ENCODE data around the gene EDAR.

Gene EDAR

DNA sequence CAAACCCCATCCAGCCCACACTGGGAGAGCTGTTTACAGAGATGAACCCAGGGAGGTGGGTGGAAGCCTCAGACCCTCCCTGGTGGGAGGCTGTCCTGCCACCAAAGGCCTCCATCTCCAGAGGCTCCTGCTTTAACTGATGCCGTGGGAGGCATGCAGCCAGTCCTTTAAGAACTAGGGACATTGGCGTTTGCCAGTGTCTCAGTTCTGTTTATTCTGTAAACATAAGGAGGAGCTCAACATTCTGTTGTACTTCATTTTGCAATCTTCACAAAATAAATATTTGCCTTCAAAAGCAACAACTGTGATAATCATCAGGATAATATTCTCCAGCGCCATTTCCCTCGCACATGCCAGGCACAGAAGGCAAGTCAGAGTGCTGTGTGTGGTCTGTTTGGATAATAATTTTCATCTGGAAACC is 6.8 kb downstream of the EDAR start:
- Mint-ChIP-seq H3K27ac (no peak overlapping the region), H3K4me3 (no peak overlapping the region), H3K9me3 (no peaks in the 10 kb centered on the region), H3K27me3 (peaks cover 19% of the 10 kb centered on the region), H3K36me3 (no peaks in the 10 kb centered on the region), H3K4me1 (no peaks in the 10 kb centered on the region)
- no peak for ATAC-seq

DNA sequence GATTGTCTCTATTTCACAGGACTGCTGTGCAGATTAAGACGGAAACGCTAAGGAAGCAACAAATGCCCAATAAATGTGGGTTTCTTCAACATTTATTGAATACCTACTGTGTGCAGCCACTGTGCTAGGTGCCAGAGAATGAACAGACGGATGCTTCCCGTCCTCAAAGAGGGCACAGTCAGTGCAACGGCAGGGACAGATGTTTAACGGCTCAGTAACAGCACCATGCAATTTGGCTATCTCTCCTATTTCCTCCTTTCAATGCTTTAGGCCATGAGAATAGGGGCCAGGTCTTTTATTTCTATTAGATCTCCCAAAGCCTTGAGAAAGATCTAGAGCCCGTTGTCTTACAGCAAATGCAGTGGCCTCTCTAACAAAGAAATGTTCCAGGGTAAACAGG is 7.2 kb downstream of the EDAR start:
- ATAC-seq: no peak
- H3K9me3 Mint-ChIP-seq: no peaks in the 10 kb centered on the region

DNA sequence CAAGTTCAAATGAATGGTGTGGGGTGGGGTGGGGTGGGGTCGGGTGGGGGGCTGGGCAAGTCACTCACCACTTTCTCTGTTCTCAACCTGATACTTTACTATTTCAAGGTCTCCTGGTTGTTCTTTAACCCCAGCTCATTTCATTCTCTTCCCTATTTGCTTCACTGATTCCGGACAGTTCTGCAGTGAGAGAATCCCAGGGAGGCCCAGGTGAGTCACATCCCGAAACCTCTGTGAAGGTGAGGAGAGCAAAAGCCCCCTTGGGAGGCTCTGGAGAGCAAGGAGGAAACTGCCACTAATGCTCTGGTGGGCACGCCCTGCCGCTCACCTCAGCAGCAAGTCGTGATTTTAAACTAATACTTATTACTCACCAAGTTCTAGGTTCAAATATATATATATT is 8.9 kb downstream of the EDAR start:
- Mint-ChIP-seq H3K27me3 (peaks cover 10% of the 10 kb centered on the region), H3K9me3 (no peaks in the 10 kb centered on the region), H3K36me3 (no peaks in the 10 kb centered on the region), H3K4me1 (no peaks in the 10 kb centered on the region), H3K4me3 (no peak overlapping the region), H3K27ac (no peak overlapping the region)
- ATAC-seq: no peak

More for the DNA sequence above, 7.2 kb downstream of the EDAR start:
- Mint-ChIP-seq H3K4me1 (no peaks in the 10 kb centered on the region), H3K4me3 (no peak overlapping the region), H3K27ac (no peak overlapping the region), H3K36me3 (no peaks in the 10 kb centered on the region), H3K27me3 (peaks cover 16% of the 10 kb centered on the region)

DNA sequence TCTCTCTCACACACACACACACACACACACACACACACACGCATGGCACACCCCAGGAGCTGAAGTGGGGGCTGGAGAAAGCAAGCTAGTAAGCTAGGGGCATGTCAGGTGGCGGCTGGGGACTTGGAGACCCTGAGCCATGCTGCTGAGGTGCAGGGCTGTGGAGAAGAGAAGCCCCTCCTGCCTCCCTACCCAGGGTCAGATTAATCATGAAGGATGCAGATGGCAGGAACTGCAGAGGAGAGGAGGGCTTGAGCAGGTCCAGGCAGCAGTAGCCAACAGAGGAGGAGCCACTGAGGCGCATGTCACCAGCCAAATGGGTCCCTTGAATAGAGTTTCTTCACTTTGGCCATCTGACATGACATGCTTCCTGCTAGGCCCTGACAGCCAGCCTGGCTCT is 9.6 kb downstream of the EDAR start:
- Mint-ChIP-seq H3K27ac (no peak overlapping the region), H3K4me1 (no peaks in the 10 kb centered on the region), H3K4me3 (no peak overlapping the region), H3K9me3 (no peaks in the 10 kb centered on the region), H3K36me3 (no peaks in the 10 kb centered on the region), H3K27me3 (peaks cover 15% of the 10 kb centered on the region)
- no peak for ATAC-seq

DNA sequence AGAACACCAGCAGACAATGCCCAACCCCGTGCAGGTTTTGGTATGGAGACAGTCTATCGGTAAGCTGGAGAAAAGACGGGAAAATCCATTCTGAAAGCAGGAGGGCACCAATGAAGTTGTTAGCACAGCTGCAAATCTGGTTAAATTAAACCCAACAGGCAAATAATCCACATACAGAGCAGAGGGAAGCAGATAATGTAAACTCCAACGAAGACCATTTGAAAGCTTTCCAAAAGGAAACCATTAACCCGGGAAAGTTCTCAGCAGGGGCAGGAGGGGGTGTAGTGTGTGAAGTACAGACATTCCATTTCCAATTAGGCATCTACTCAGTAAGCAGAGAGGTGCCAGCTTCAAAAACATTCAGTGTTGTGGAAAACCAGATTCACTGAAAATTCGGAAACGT is 10.3 kb downstream of the EDAR start:
- ATAC-seq: no peak
- no peaks in the 10 kb centered on the region for H3K4me1 Mint-ChIP-seq
- H3K27me3 Mint-ChIP-seq: peaks cover 15% of the 10 kb centered on the region
- no peak overlapping the region for H3K27ac Mint-ChIP-seq
- no peaks in the 10 kb centered on the region for H3K36me3 Mint-ChIP-seq
- no peaks in the 10 kb centered on the region for H3K9me3 Mint-ChIP-seq
- H3K4me3 Mint-ChIP-seq: no peak overlapping the region

DNA sequence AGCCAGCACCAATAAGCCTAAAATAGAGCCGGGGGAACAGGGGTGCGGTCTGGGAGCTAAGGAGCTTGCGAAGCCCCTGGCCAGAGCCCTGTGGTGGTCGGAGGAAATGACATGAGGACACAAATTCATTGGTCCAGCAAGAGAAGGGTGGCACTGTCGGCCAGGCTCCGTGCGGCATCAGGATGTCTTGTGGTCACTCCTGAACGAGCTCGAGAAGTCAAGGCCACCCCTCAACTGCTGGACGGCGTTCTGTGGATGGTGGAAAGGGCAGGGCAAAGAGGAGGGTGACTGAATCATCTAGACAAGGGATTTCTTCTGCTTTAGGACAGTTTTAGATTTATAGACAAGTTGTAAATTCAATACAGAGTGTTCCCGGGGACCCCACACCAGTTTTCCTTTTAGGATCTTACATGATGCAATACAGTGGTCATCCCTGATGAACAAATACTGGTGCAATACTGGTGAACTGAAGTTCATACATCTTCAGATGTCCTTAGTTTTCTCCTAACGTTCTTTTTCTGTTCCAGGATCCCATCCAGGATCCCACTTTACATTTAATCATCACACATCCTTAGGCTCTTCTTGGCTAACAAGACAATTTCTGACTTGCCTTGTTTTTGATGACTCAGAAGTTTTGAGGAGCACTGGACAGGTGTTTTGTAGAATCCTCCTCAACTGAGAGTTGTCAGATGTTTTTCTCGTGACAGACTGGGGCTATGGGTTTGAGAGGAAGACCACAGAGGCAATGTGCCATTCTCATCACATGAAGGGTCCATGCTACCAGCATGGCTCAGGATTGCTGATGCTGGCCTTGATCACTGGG is 13.2 kb downstream of the EDAR start:
- ATAC-seq: no peak
- H3K4me1 Mint-ChIP-seq: no peaks in the 10 kb centered on the region
- no peaks in the 10 kb centered on the region for H3K9me3 Mint-ChIP-seq
- peaks cover 8% of the 10 kb centered on the region for H3K27me3 Mint-ChIP-seq
- no peaks in the 10 kb centered on the region for H3K36me3 Mint-ChIP-seq
- no peak overlapping the region for H3K4me3 Mint-ChIP-seq
- no peak overlapping the region for H3K27ac Mint-ChIP-seq

DNA sequence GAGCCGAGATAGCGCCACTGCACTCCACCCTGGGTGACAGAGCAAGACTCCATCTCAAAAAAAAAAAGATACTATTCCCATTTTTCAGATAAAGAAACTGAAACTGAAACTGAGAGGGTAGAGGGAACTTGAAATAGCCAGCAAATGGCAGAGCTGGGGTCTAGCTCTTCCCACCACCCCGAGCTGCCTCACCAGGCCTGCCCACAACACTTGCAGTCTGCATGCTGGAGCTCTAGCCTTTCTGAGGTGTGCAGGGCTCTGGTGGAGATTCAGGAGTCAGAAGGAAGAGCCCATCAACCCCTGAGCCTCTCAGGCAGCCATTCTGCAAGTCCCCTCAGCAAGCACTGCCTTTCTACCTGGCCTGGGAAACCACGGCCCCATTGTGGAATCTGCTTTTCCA is 14.3 kb downstream of the EDAR start:
- Mint-ChIP-seq H3K27me3 (peaks cover 5% of the 10 kb centered on the region), H3K4me3 (no peak overlapping the region), H3K36me3 (no peaks in the 10 kb centered on the region)

DNA sequence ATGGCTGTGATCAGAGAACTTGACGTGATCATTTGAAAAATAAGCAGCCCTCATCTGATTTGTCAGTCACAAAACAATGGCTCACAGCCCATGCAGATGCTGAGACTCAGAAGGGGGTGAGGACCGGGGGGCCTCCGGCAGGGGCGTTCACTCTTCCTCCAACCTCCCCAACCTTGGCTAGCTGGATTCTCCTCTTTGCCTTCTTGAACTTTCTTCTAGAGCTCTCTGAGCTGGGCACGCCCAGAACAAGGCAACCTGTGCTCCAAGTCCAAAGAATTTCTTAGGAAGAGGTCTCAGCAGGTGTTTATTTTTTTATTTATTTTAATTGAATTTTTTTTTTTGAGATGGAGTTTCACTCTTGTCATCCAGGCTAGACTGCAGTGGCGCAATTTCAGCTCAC is 16.4 kb downstream of the EDAR start:
- no peaks in the 10 kb centered on the region for H3K36me3 Mint-ChIP-seq
- ATAC-seq: no peak
- H3K9me3 Mint-ChIP-seq: no peaks in the 10 kb centered on the region
- no peaks in the 10 kb centered on the region for H3K4me1 Mint-ChIP-seq
- H3K27me3 Mint-ChIP-seq: peaks cover 5% of the 10 kb centered on the region
- H3K4me3 Mint-ChIP-seq: no peak overlapping the region
- no peak overlapping the region for H3K27ac Mint-ChIP-seq

More for the DNA sequence above, 14.3 kb downstream of the EDAR start:
- H3K27ac Mint-ChIP-seq: no peak overlapping the region
- H3K4me1 Mint-ChIP-seq: no peaks in the 10 kb centered on the region
- ATAC-seq: no peak
- no peaks in the 10 kb centered on the region for H3K9me3 Mint-ChIP-seq

DNA sequence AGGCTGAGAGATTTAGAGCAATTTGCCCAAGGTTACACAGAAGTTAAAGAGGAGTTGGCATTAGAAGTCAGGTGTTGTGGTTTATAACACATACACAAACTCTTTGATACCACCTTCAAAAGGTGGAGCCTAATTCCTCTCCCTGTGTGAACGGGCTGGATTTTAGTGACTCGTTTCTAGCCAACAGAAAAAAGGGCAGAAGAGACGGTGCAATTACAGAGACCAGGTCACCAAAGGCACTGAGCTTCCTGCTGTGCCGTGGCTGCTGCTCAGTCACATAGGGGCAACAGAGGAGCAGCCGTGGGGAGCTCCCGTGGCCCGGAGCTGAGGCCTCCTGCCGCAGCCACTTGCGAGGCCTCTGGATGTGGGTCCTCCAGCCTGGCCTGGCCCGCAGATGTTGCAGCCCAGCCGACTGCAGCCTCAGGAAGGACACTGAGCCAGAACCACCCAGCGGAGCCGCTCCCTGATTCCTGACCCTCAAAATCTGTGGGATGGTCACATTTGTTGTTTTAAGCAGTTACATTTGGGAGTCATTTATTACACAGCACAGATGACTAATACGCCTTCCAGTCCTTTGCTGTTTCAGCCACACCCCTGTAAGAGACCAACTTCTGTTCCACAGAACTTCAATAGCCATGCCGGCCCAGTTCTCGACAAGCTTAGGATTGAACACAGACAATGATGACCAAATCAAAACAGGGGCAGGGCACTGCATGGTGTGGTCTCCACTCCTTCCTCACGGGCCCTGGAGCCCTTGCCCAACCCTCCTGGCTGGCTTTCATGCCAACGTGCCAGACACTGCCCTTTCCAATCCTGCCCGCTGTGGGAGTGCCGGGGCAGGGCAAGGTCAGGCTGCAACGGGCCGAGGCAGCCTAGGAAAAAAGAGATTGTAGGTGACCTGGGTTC is 17.1 kb downstream of the EDAR start:
- Mint-ChIP-seq H3K4me1 (no peaks in the 10 kb centered on the region), H3K27ac (no peak overlapping the region)
- no peak for ATAC-seq

DNA sequence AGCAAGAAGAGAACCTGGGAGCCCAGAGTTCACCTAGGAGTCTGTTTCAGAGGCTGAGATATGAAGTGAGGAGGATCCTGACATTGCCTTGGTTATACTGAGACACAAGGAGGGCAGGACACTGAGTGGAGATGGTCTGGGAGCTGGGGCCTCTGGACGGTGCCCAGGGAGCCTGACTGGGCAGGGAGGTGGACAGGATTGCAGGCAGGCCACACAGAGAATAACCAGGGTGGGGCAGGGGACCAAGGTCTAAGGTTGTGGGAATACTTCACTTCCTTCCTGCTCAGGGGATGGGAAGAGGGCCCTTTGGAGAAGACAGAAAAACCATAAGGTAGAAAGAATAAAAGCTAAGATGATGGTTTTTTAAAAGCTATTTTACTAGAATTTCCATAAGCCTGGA is 18.7 kb downstream of the EDAR start:
- no peak overlapping the region for H3K4me3 Mint-ChIP-seq
- H3K9me3 Mint-ChIP-seq: no peaks in the 10 kb centered on the region
- no peaks in the 10 kb centered on the region for H3K36me3 Mint-ChIP-seq
- peaks cover 5% of the 10 kb centered on the region for H3K27me3 Mint-ChIP-seq
- H3K27ac Mint-ChIP-seq: no peak overlapping the region
- ATAC-seq: no peak
- no peaks in the 10 kb centered on the region for H3K4me1 Mint-ChIP-seq

More for the DNA sequence above, 17.1 kb downstream of the EDAR start:
- Mint-ChIP-seq H3K9me3 (no peaks in the 10 kb centered on the region), H3K27me3 (peaks cover 5% of the 10 kb centered on the region), H3K4me3 (no peak overlapping the region), H3K36me3 (no peaks in the 10 kb centered on the region)

DNA sequence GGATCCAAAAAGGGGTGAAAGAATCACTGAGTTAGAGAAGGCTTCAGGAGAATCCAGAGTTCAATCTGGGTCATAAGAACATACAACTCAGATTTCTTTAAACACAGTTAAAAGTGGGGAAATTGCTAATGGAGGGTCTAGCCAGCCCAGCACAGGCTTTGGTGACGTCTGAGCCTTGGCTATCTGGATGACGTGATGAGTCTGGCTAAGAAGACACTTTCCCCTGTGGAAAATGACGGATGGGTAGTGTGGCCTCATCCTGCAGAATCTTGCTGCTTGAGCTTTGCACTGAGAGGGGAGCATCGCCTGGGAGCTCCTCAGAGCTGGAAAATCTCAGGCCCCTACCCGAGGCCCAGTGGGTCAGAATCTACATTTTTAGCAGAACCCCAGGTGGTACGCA is 19.2 kb downstream of the EDAR start:
- no peak overlapping the region for H3K4me3 Mint-ChIP-seq
- no peaks in the 10 kb centered on the region for H3K4me1 Mint-ChIP-seq
- no peak overlapping the region for H3K27ac Mint-ChIP-seq

DNA sequence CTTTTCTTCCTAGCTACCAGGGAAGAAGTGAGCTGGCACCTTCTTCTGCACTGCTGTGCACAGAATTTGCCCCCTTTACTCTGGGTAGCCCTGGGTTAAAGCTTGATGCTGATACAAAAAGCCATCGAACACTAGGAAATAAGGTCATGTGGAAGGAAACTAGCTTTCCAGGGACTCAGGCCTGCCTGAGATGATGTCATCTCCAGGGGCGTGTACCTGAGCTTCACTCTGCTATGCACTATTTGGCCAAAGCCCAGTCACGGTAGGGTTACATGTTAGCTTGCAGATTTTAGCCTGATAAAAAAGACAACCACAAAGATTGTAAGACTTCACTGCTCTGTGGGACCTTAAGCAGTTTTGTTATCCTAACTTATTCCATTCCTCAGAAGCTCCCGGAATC is 20.4 kb downstream of the EDAR start:
- H3K27ac Mint-ChIP-seq: no peak overlapping the region
- no peaks in the 10 kb centered on the region for H3K9me3 Mint-ChIP-seq
- H3K27me3 Mint-ChIP-seq: no peaks in the 10 kb centered on the region

More for the DNA sequence above, 19.2 kb downstream of the EDAR start:
- no peaks in the 10 kb centered on the region for H3K9me3 Mint-ChIP-seq
- no peaks in the 10 kb centered on the region for H3K36me3 Mint-ChIP-seq
- peaks cover 3% of the 10 kb centered on the region for H3K27me3 Mint-ChIP-seq
- no peak for ATAC-seq

DNA sequence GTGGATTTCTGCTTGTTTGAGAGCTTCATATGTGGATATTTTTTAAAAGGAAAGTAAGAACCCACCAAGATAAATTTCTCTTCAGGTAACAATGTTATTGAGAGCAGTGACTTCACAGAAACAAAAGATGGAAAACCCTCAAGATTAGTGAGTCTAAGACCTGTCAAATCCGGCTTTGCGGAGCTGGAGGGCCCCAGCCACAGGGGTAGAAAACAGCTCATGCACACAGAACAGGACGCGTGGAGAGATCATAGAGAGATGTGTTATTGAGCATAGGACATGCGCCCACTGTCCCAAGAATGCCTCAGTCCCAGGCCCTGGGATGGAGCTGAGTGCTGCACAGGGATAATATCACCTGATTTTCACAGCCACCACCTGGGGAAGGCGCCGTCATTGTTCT is 21.3 kb downstream of the EDAR start:
- Mint-ChIP-seq H3K4me3 (no peak overlapping the region), H3K27ac (no peak overlapping the region), H3K36me3 (no peaks in the 10 kb centered on the region), H3K9me3 (no peaks in the 10 kb centered on the region), H3K4me1 (no peaks in the 10 kb centered on the region), H3K27me3 (no peaks in the 10 kb centered on the region)
- ATAC-seq: no peak

More for the DNA sequence above, 20.4 kb downstream of the EDAR start:
- no peaks in the 10 kb centered on the region for H3K4me1 Mint-ChIP-seq
- no peak for ATAC-seq
- H3K4me3 Mint-ChIP-seq: no peak overlapping the region
- H3K36me3 Mint-ChIP-seq: no peaks in the 10 kb centered on the region

DNA sequence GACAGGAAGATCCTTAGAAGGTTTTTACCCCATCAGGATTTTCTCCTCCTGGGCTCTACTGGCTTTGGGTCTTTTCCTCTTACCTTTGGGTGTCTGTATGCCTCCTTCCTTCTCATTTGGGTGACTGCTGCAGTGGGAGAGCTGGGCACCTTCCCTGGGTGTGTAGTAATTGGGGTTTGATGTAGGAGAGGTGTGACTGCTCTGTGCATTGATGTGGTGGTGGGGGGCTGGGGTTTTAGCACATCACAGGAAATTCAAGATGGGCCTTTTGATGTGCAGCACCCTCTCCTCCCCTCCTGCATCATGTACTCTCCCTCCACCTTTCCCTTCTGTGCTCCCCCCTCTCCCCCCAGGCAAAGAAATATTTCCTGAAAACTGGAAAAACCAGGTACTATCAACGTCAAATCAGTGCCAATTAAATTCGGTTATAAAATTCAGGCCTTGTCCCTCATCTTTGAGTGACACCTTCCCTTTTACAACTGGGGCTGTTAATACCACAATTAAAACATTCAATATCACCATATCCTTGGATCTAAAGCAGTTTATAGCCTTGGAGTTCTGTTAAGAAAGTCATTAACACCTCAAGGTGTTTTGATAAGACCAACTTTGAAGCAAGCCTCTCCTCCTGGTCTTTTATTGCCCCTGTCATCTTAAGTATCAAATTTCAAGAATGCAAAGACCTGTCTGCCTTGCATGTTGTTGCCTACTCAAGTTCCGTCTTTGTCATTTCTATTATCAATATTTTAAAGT is 23.3 kb downstream of the EDAR start:
- Mint-ChIP-seq H3K4me3 (no peak overlapping the region), H3K4me1 (no peaks in the 10 kb centered on the region), H3K27ac (no peak overlapping the region)

DNA sequence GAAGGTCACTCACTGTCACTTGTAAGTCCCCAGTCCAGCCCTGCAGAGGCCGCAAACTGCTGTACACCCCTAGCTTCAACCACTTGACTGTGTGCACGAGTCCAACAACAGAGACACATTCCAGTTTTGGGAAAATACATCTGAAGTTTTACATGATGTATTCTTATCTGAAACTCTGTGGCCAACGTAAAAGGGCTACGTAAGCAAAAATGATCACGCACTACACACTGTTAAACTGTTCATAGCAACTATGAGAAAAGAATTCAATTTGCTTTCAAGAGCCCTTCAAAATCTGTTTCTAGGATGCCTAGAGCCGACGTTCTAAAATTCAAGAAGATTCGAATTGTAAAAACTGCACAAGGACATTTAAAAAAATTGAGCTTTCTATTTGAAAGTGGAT is 26.0 kb downstream of the EDAR start:
- Mint-ChIP-seq H3K27ac (no peak overlapping the region), H3K27me3 (peaks cover 13% of the 10 kb centered on the region), H3K4me1 (no peaks in the 10 kb centered on the region), H3K36me3 (no peaks in the 10 kb centered on the region), H3K9me3 (no peaks in the 10 kb centered on the region), H3K4me3 (no peak overlapping the region)
- ATAC-seq: no peak

More for the DNA sequence above, 23.3 kb downstream of the EDAR start:
- Mint-ChIP-seq H3K27me3 (no peaks in the 10 kb centered on the region), H3K9me3 (no peaks in the 10 kb centered on the region), H3K36me3 (no peaks in the 10 kb centered on the region)
- ATAC-seq: no peak

All from stimulated activated memory B cell treated with anti-CD40 and anti-IgM and Interleukin-4, amounts not matched to agents 10 μg/mL and 1 μg/mL and 100 μg/mL, for 72 hours (primary cell).